Endothelial cell (in vitro differentiated cells): ENCODE results near the gene DCLK1. TPM values are rescaled to one million over a fixed set of nuclear protein-coding genes. Genes with fewer than 3 reads are reported as not detected.

Source experiments
- DNase-seq: peaks from one replicate; pipeline ENCODE4 v3.0.0; 2021; ENCODE audit warnings: low spot score
- H3K27ac Mint-ChIP-seq: one replicate; pipeline ENCODE4 v1.8.0; 2021; ENCODE audit warnings: mixed read lengths, inconsistent platforms; ENCODE audit not compliant: unreplicated experiment
- H3K27me3 Mint-ChIP-seq: one replicate; pipeline ENCODE4 v1.8.0; 2021; ENCODE audit warnings: mild to moderate bottlenecking, moderate library complexity, mixed read lengths, inconsistent platforms; ENCODE audit not compliant: unreplicated experiment
- H3K36me3 Mint-ChIP-seq: one replicate; pipeline ENCODE4 v1.8.0; 2021; ENCODE audit warnings: mild to moderate bottlenecking, low read depth, mixed read lengths, inconsistent platforms; ENCODE audit not compliant: unreplicated experiment
- H3K4me1 Mint-ChIP-seq: one replicate; pipeline ENCODE4 v1.8.0; 2021; ENCODE audit warnings: mild to moderate bottlenecking, mixed read lengths, inconsistent platforms; ENCODE audit not compliant: unreplicated experiment
- H3K4me3 Mint-ChIP-seq: one replicate; pipeline ENCODE4 v1.8.0; 2021; ENCODE audit warnings: mild to moderate bottlenecking, mixed read lengths, inconsistent platforms; ENCODE audit not compliant: unreplicated experiment
- H3K9me3 Mint-ChIP-seq: one replicate; pipeline ENCODE4 v1.8.0; 2021; ENCODE audit warnings: mixed read lengths, inconsistent platforms; ENCODE audit not compliant: unreplicated experiment
- CTCF ChIP-seq: fragments of 200-600 bp; sonication (generic); IDR thresholded peaks from one replicate; pipeline ENCODE4 v1.5.0; 2021; ENCODE audit warnings: antibody characterized with exemption; ENCODE audit not compliant: unreplicated experiment
- total RNA-seq: library from RNA; stranded (reverse); fragmentation: NEBNext Ultra II Directional; extraction: Animal tissue kit (Norgen Biotek cat#: 25700); gene quantifications from one replicate; pipeline ENCODE4 v1.2.1, GENCODE V29; 2021; ENCODE audit not compliant: unreplicated experiment

DCLK1 gene
- total RNA-seq, 1 donor from 2014 or later: 1.6 TPM

- H3K4me3 Mint-ChIP-seq: no peak overlapping the region
- H3K27ac Mint-ChIP-seq: no peak overlapping the region
- no peak for TF ChIP-seq CTCF
- no peak for DNase-seq
- H3K27me3 Mint-ChIP-seq: no peaks in the 10 kb centered on the region
- no peaks in the 10 kb centered on the region for H3K36me3 Mint-ChIP-seq
- H3K9me3 Mint-ChIP-seq: no peaks in the 10 kb centered on the region
- H3K4me1 Mint-ChIP-seq: peaks cover 2% of the 10 kb centered on the region
Measured at GRCh38 chr13:35838356-35838755, 292.8 kb downstream of the DCLK1 start.

- Mint-ChIP-seq H3K27me3 (no peaks in the 10 kb centered on the region), H3K4me3 (no peak overlapping the region), H3K27ac (no peak overlapping the region), H3K4me1 (peaks cover 2% of the 10 kb centered on the region), H3K9me3 (no peaks in the 10 kb centered on the region), H3K36me3 (no peaks in the 10 kb centered on the region)
- TF ChIP-seq CTCF: no peak
- no peak for DNase-seq
Measured at GRCh38 chr13:35836446-35836845, 294.7 kb downstream of the DCLK1 start.

- no peaks in the 10 kb centered on the region for H3K27me3 Mint-ChIP-seq
- H3K9me3 Mint-ChIP-seq: no peaks in the 10 kb centered on the region
- no peak for DNase-seq
- H3K4me3 Mint-ChIP-seq: no peak overlapping the region
- H3K36me3 Mint-ChIP-seq: no peaks in the 10 kb centered on the region
- H3K27ac Mint-ChIP-seq: no peak overlapping the region
- peaks cover 2% of the 10 kb centered on the region for H3K4me1 Mint-ChIP-seq
- no peak for TF ChIP-seq CTCF
Measured at GRCh38 chr13:35835989-35836388, 295.2 kb downstream of the DCLK1 start.

- H3K27ac Mint-ChIP-seq: no peak overlapping the region
- peaks cover 2% of the 10 kb centered on the region for H3K4me1 Mint-ChIP-seq
- no peaks in the 10 kb centered on the region for H3K36me3 Mint-ChIP-seq
Measured at GRCh38 chr13:35833608-35834275, 297.4 kb downstream of the DCLK1 start.

More at GRCh38 chr13:35833608-35834275, 297.4 kb downstream of the DCLK1 start:
- DNase-seq: no peak
- no peak for TF ChIP-seq CTCF
- Mint-ChIP-seq H3K9me3 (no peaks in the 10 kb centered on the region), H3K27me3 (no peaks in the 10 kb centered on the region), H3K4me3 (no peak overlapping the region)
